SK-N-SH treated with all-trans-retinoic acid at 6 μM for 48 hours (cell line): ENCODE results near the gene ALDH1L2.

ENCODE experiments used
- ATAC-seq: fragments of 200-7000 bp; cut with Tn5 transposase; 3 replicates; pipeline ENCODE4 v1.9.1; 2020; ENCODE audit warnings: mild to moderate bottlenecking, moderate library complexity
- ARNTL ChIP-seq: fragments of 450-650 bp; formaldehyde crosslinking; IDR thresholded peaks from 2 replicates; pipeline ENCODE4 v1.5.0; 2020; ENCODE audit warnings: low read depth, mild to moderate bottlenecking, moderate library complexity, borderline replicate concordance
- BACH2 ChIP-seq: fragments of 250-450 bp; sonication (Bioruptor Pico); IDR thresholded peaks from 2 replicates; pipeline ENCODE4 v1.9.0; 2021; ENCODE audit warnings: mild to moderate bottlenecking, borderline replicate concordance
- CREB5 ChIP-seq: fragments of 250-450 bp; sonication (Bioruptor Pico); IDR thresholded peaks from 2 replicates; pipeline ENCODE4 v1.5.1; 2020; ENCODE audit warnings: low read depth, mild to moderate bottlenecking, moderate library complexity
- CSDC2 ChIP-seq: fragments of 250-450 bp; sonication (Bioruptor Pico); IDR thresholded peaks from 2 replicates; pipeline ENCODE4 v1.5.0; 2020; ENCODE audit warnings: mild to moderate bottlenecking, moderate library complexity
- CSRNP3 ChIP-seq: fragments of 250-450 bp; sonication (Bioruptor Pico); IDR thresholded peaks from 2 replicates; pipeline ENCODE4 v1.5.1; 2021; ENCODE audit warnings: mild to moderate bottlenecking, moderate library complexity
- ESRRG ChIP-seq: fragments of 250-450 bp; sonication (Bioruptor Pico); IDR thresholded peaks from 2 replicates; pipeline ENCODE4 v1.6.1; 2021; ENCODE audit warnings: mild to moderate bottlenecking
- GLIS3 ChIP-seq: fragments of 250-450 bp; sonication (Bioruptor Pico); IDR thresholded peaks from 2 replicates; pipeline ENCODE4 v1.5.0; 2020; ENCODE audit warnings: mild to moderate bottlenecking, moderate library complexity
- ISL1 ChIP-seq: fragments of 250-450 bp; sonication (Bioruptor Pico); IDR thresholded peaks from 2 replicates; pipeline ENCODE4 v2.1.2; 2022; ENCODE audit warnings: mild to moderate bottlenecking, moderate library complexity
- OSR1 ChIP-seq: fragments of 250-450 bp; sonication (Bioruptor Pico); IDR thresholded peaks from 2 replicates; pipeline ENCODE4 v1.8.0; 2022; ENCODE audit warnings: moderate library complexity, mild to moderate bottlenecking, inconsistent platforms
- POU6F1 ChIP-seq: fragments of 250-450 bp; sonication (Bioruptor Pico); IDR thresholded peaks from 2 replicates; pipeline ENCODE4 v1.8.0; 2021; ENCODE audit warnings: low read depth, mild to moderate bottlenecking, moderate library complexity, borderline replicate concordance
- PPARA ChIP-seq: fragments of 250-450 bp; sonication (Bioruptor Pico); IDR thresholded peaks from 2 replicates; pipeline ENCODE4 v1.5.0; 2020; ENCODE audit warnings: mild to moderate bottlenecking, borderline replicate concordance
- RARB ChIP-seq: fragments of 250-450 bp; sonication (Bioruptor Pico); IDR thresholded peaks from 2 replicates; pipeline ENCODE4 v1.8.0; 2021; ENCODE audit warnings: mild to moderate bottlenecking, moderate library complexity
- SNAI2 ChIP-seq: fragments of 250-450 bp; sonication (Bioruptor Pico); IDR thresholded peaks from 2 replicates; pipeline ENCODE4 v1.5.0; 2020; ENCODE audit warnings: mild to moderate bottlenecking, moderate library complexity
- TCF4 ChIP-seq: fragments of 250-450 bp; sonication (Bioruptor Pico); IDR thresholded peaks from 2 replicates; pipeline ENCODE4 v1.8.0; 2021; ENCODE audit warnings: mild to moderate bottlenecking, moderate library complexity, borderline replicate concordance
- TOX ChIP-seq: fragments of 250-450 bp; sonication (Bioruptor Pico); IDR thresholded peaks from 2 replicates; pipeline ENCODE4 v1.8.0; 2021; ENCODE audit warnings: mild to moderate bottlenecking, moderate library complexity, borderline replicate concordance
- TSHZ2 ChIP-seq: fragments of 250-450 bp; sonication (Bioruptor Pico); IDR thresholded peaks from 2 replicates; pipeline ENCODE4 v1.5.0; 2020; ENCODE audit warnings: mild to moderate bottlenecking, moderate library complexity
- ZC3H10 ChIP-seq: fragments of 250-450 bp; sonication (Bioruptor Pico); IDR thresholded peaks from 2 replicates; pipeline ENCODE4 v1.5.1; 2021; ENCODE audit warnings: mild to moderate bottlenecking, moderate library complexity
- ZFP3 ChIP-seq: fragments of 250-450 bp; sonication (Bioruptor Pico); IDR thresholded peaks from 2 replicates; pipeline ENCODE4 v1.5.0; 2020; ENCODE audit warnings: mild to moderate bottlenecking, moderate library complexity
- ZFP30 ChIP-seq: fragments of 450-650 bp; formaldehyde crosslinking; IDR thresholded peaks from 2 replicates; pipeline ENCODE4 v1.5.0; 2022; ENCODE audit warnings: mild to moderate bottlenecking, moderate library complexity
- ZNF565 ChIP-seq: fragments of 450-650 bp; formaldehyde crosslinking; conservative IDR thresholded peaks from 2 replicates; pipeline ENCODE4 v1.5.0; 2020; ENCODE audit warnings: low read depth, mild to moderate bottlenecking, moderate library complexity
- ZNF70 ChIP-seq: fragments of 450-650 bp; formaldehyde crosslinking; IDR thresholded peaks from 2 replicates; pipeline ENCODE4 v1.5.0; 2020; ENCODE audit warnings: mild to moderate bottlenecking, moderate library complexity
- ZNF8 ChIP-seq: fragments of 450-650 bp; formaldehyde crosslinking; IDR thresholded peaks from 2 replicates; pipeline ENCODE4 v1.5.0; 2020; ENCODE audit warnings: mild to moderate bottlenecking, moderate library complexity

The ALDH1L2 gene

GRCh38 chr12:105102673-105103072 is 18.4 kb upstream of the ALDH1L2 start (continued):
- TF ChIP-seq RARB (CRISPR knock-in tag) (no peak), ZNF70 (CRISPR knock-in tag) (no peak), TSHZ2 (CRISPR knock-in tag) (no peak), PPARA (no peak)

- ATAC-seq, result peak; percentile 87
- TF ChIP-seq ARNTL (CRISPR knock-in tag) (no peak), ESRRG (CRISPR knock-in tag) (no peak), OSR1 (CRISPR knock-in tag) (no peak), ZFP3 (CRISPR knock-in tag) (no peak), BACH2 (CRISPR knock-in tag) (no peak), ISL1 (CRISPR knock-in tag) (no peak), GLIS3 (CRISPR knock-in tag) (no peak), CSRNP3 (no peak), ZNF70 (CRISPR knock-in tag) (no peak), ZC3H10 (CRISPR knock-in tag) (no peak), ZNF8 (CRISPR knock-in tag) (no peak), TOX (CRISPR knock-in tag) (no peak), CSDC2 (CRISPR knock-in tag) (no peak), RARB (CRISPR knock-in tag) (no peak)
These were observed 16.7 kb upstream of the ALDH1L2 start for GRCh38 chr12:105100998-105101397.

- TF ChIP-seq PPARA (no peak), SNAI2 (CRISPR knock-in tag) (no peak), ZFP30 (CRISPR knock-in tag) (no peak), TCF4 (CRISPR knock-in tag) (no peak), ISL1 (CRISPR knock-in tag) (no peak), ZC3H10 (CRISPR knock-in tag) (no peak), TSHZ2 (CRISPR knock-in tag) (no peak), ZFP3 (CRISPR knock-in tag) (no peak), GLIS3 (CRISPR knock-in tag) (no peak), TOX (CRISPR knock-in tag) (no peak), BACH2 (CRISPR knock-in tag) (no peak), ZNF565 (CRISPR knock-in tag) (no peak), OSR1 (CRISPR knock-in tag) (no peak), CREB5 (no peak), POU6F1 (CRISPR knock-in tag) (no peak)
These were observed 16.1 kb upstream of the ALDH1L2 start for GRCh38 chr12:105100207-105100985.

More at GRCh38 chr12:105100207-105100985, 16.1 kb upstream of the ALDH1L2 start:
- peak; percentile 93 for ATAC-seq
